ENCODE results near the gene ADAM15.

ADAM15 gene

DNA sequence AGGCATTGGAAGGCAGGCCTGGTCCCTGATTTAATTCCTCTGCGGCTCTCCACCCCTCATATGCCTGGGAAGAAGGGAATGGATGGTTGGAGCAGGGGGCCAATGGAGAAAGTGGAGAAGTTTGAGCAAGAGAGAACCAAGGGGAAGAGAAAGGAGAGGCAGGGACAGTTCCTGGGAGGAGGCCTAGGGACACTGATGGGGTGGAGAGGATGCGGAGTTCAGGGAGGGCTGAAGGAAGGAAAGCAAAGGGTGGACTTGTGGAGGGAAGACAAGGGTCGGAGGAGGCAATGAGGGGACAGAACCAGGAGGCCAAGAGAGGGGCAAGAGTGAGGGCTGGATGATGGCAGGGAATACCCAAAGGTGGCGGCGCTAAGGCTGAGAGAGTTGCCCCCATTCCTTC lies 41.4 kb upstream of the ADAM15 start:
- no peak for DNase-seq (ENCODE audit: low read depth)
- no peak overlapping the region for H3K4me3 ChIP-seq (replicated peaks; ENCODE audit: low read depth, low read length)
- TF ChIP-seq, protein P1, sequence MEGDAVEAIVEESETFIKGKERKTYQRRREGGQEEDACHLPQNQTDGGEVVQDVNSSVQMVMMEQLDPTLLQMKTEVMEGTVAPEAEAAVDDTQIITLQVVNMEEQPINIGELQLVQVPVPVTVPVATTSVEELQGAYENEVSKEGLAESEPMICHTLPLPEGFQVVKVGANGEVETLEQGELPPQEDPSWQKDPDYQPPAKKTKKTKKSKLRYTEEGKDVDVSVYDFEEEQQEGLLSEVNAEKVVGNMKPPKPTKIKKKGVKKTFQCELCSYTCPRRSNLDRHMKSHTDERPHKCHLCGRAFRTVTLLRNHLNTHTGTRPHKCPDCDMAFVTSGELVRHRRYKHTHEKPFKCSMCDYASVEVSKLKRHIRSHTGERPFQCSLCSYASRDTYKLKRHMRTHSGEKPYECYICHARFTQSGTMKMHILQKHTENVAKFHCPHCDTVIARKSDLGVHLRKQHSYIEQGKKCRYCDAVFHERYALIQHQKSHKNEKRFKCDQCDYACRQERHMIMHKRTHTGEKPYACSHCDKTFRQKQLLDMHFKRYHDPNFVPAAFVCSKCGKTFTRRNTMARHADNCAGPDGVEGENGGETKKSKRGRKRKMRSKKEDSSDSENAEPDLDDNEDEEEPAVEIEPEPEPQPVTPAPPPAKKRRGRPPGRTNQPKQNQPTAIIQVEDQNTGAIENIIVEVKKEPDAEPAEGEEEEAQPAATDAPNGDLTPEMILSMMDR (IDR thresholded peaks at IDR 0.05; ENCODE audit: low read length, missing control alignments) = no peak

DNA sequence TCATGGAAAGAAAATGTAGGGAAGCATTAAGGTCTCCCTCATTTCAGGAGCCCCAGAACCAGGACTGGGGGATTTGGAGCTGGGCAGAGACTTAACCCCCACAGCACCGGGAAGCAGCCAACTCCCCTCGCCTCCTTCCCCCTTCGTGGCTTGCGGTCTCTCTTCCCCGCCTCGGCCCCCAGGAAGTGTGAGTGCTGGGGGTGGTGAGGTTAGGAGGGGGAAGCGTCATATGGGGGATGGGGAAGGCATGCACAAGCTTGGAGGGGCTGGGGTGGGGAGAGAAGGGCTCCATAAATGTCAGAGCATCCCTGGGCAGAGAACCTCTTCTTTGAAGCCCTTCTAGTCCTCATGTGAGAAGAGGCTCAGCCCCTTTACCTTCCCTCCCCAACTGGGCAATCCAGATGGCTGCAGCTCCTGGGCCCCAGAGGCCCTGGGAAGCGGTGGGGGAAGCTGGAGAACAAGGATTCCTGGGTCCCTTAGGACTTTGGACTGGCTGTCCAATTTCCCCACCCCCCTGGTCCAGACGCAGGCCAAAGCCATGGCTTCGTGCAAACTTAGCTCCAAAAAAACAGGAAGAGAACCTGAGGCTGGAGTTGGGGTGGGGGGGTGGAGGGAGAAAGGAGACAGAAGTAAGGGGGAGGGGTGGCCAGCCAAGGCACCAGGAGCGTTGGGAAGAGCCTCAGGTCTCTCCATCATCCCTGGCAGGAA lies 40.8 kb upstream of the ADAM15 start:
- no peak for DNase-seq (ENCODE audit: low read depth)
- TF ChIP-seq, protein P1 (IDR thresholded peaks at IDR 0.05; ENCODE audit: low read length, missing control alignments) = no peak
- no peak overlapping the region for H3K4me3 ChIP-seq (replicated peaks; ENCODE audit: low read depth, low read length)

DNA sequence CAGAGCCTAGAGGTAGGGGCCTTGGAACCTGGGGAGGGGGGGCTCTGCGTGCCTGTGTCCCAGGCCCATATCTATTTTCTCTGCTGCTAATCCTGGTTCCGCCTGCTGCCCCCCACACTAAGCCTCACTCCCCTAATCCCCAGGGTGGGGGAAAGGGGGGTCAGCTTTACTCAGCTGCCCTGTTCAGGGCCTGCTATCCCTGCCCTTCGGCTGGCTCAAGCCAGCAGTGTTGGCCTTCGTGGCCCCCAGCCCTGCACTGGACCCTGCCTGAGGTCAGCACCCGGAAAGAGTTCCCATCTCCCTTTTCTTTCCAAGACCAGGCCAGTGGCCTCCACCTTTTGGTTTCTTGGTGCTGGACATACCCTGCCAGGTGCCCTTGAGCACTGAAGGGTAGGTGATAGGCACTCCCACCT lies 40.1 kb upstream of the ADAM15 start:
- no peak for DNase-seq (ENCODE audit: low read depth)
- TF ChIP-seq, protein P1 (IDR thresholded peaks at IDR 0.05; ENCODE audit: low read length, missing control alignments) = no peak
- no peak overlapping the region for H3K4me3 ChIP-seq (replicated peaks; ENCODE audit: low read depth, low read length)

DNA sequence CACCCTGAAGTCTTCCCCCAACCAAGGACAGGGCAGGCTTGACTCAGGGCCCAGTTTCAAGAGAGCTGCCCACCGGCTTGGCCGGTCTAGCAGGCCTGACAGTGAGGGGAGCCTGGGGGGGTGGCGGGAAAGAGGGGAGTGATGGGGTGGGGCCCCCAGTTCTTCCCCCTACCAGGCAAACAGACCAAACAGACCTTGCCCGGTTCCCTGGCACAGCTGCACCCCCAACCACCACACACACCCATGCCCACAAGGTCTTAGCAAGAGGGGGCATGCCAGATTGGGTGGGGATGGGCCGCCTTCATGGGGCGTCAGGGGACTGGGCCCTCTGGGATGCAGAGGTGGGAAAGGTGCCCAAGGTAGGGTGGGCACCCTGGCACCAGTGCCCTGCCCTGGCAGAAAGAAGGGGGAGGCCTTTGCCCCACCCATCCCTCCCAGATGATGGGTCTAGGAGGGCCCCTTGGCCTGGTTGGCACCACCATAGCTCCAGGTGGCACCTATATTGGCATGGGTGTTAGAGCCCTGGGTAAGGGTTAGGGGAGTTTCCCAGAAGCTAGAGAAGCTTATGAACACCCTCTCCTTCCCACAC lies 39.6 kb upstream of the ADAM15 start:
- TF ChIP-seq, protein P1 (IDR thresholded peaks at IDR 0.05; ENCODE audit: low read length, missing control alignments) = no peak
- H3K4me3 ChIP-seq (replicated peaks; ENCODE audit: low read depth, low read length) = no peak overlapping the region
- no peak for DNase-seq (ENCODE audit: low read depth)

DNA sequence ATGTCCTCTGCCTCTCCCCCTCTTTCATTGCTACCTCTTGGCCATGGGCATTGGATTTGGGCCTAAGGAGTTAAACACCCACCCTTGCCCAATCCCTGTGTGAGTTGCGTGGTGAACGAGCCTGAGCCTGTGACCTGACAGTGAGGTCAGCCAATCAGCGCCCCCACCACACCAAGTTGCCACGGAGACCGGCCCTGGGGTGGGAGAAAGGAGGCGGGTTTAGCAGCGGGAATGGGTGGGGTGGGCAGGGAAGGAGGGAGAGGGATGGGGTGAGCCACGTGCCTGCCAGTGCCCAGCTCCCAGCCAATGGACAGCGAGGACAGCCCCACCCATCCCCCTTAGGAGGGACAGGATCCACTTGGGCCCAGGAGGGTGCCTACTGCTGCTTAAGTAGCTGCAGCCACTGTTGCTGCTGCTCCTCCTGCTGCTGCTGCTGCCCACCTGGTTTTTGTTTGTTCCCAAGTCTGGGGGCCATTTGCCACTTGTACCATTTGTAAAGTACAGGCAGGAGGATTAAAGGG lies 39.0 kb upstream of the ADAM15 start:
- DNase-seq (ENCODE audit: low read depth) = peak; percentile 39
- TF ChIP-seq, protein P1 (IDR thresholded peaks at IDR 0.05; ENCODE audit: low read length, missing control alignments) = no peak
- no peak overlapping the region for H3K4me3 ChIP-seq (replicated peaks; ENCODE audit: low read depth, low read length)

DNA sequence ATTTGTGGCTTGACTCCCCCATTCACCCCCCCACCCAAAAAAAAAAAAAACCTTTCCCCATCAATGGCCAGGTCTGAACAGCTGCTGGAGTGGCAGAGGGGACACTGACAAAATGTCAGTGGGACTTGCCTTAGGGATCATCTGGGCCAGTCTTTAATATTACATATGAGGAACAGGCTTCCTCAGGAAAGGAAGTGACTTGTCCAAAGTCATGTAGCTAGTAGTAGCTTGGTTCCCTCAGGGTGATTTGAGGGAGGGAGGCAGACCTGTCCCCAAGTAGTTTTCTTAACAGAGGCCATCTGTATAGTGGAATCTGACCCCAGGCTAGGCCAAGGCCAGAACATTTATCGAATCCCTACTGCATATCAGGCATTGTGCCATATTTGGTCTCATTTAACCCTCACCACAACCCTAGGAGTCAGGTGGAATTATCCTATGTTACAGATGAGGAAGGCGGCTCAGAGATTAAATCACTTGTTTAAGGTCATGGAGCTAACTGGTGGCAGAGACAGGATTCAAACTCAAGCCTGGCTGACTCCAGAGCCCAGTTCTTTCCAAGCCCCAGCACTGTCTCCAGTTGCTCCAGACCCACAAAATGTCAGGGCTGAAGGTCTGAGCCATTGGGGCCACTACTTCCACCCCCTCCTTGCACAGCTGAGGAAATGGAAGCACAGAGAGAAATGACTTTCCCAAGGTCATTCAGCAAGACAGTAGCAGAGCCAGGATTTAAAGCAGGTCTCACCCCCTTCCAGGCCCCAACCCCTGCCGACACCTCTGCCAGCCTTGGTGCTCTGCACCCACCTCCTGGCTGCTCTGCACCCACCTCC lies 38.1 kb upstream of the ADAM15 start:
- no peak overlapping the region for H3K4me3 ChIP-seq (replicated peaks; ENCODE audit: low read depth, low read length)
- TF ChIP-seq, protein P1 (IDR thresholded peaks at IDR 0.05; ENCODE audit: low read length, missing control alignments) = no peak
- no peak for DNase-seq (ENCODE audit: low read depth)

Data from fibroblast of pulmonary artery (primary cell).